HCT116 (cell line): ENCODE data around the gene FMC1. TPM values are rescaled to one million over a fixed set of nuclear protein-coding genes. Genes with fewer than 3 reads are reported as not detected.

ENCODE experiments used
- ATAC-seq: fragments of 200-7000 bp; cut with Tn5 transposase; 2 replicates; pipeline ENCODE4 v1.9.1; 2020; ENCODE audit warnings: mild to moderate bottlenecking, moderate library complexity
- BruUV-seq: library from RNA; stranded (reverse); fragments of 400-500 nt; replicated peaks from 2 replicates; lab custom pipeline; 2021; lab: Mats Ljungman, UMichigan
- CTCF ChIA-PET: fragments of 300-600 bp; sonication (Branson Sonifier 250); formaldehyde crosslinking; loops from one replicate; lab custom pipeline; 2021; ENCODE audit warnings: antibody characterized with exemption; lab: Charles Lee
- POLR2A ChIA-PET: fragments of 300-600, 350-600 bp; sonication (Branson Sonifier 250); formaldehyde crosslinking; loops from one replicate; lab custom pipeline; 2021; ENCODE audit warnings: antibody characterized with exemption; lab: Charles Lee
- RAD21 ChIA-PET, 2 experiments: fragments of 300-600 bp; sonication (Branson Sonifier 250); formaldehyde crosslinking; loops; one replicate each; lab custom pipeline; 2023; ENCODE audit warnings: low total read pairs in 2 of 2; ENCODE audit not compliant: uncharacterized antibody in 2 of 2, unreplicated experiment in 2 of 2, low non-redundant PET in 1 of 2; lab: Charles Lee
- DNase-seq: peaks from one replicate; pipeline ENCODE4 v3.0.0-alpha.2; 2010; ENCODE audit warnings: low read depth, low spot score
- H2AFZ ChIP-seq: fragments of 200-600 bp; shearing (Covaris generic), sonication (generic); 2 replicates; pipeline ENCODE4 v1.6.1; 2017; ENCODE audit warnings: low read depth, mixed run types, mixed read lengths, antibody characterized with exemption, low read length; ENCODE audit not compliant: poor library complexity, severe bottlenecking
- H3K27ac ChIP-seq: 2 replicates; pipeline ENCODE4 v1.5.1; 2012; ENCODE audit warnings: low read depth, low read length
- H3K27me3 ChIP-seq: fragments of 200-600 bp; sonication (generic); 2 replicates; pipeline ENCODE4 v1.6.1; 2016; ENCODE audit warnings: mixed run types, low read length, mixed read lengths; ENCODE audit not compliant: insufficient read depth
- H3K36me3 ChIP-seq, 2 experiments: fragments of 200-500 bp in 1 of 2; fragments of 200-600 bp in 1 of 2; sonication (Bioruptor generic) in 1 of 2; sonication (generic) in 1 of 2; 2 replicates each; pipeline versions ENCODE4 v1.5.1 to v1.6.1; 2014 to 2016; ENCODE audit warnings: low read length in 2 of 2, inconsistent platforms in 1 of 2, mixed read lengths in 1 of 2, mixed run types in 1 of 2; ENCODE audit not compliant: insufficient read depth in 2 of 2, control insufficient read depth in 1 of 2
- H3K4me1 ChIP-seq, 2 experiments: fragments of 200-600 bp in 1 of 2; sonication (generic) in 1 of 2; 2 replicates each; pipeline versions ENCODE4 v1.5.1 to v1.6.1; 2012 to 2017; ENCODE audit warnings: low read length in 2 of 2, inconsistent platforms in 1 of 2, mild to moderate bottlenecking in 1 of 2, mixed read lengths in 1 of 2, mixed run types in 1 of 2, moderate library complexity in 1 of 2; ENCODE audit not compliant: insufficient read depth in 2 of 2, control insufficient read depth in 1 of 2
- H3K4me2 ChIP-seq: fragments of 200-600 bp; sonication (generic); 2 replicates; pipeline ENCODE4 v1.6.1; 2017; ENCODE audit warnings: mixed run types, low read length, mixed read lengths
- H3K4me3 ChIP-seq, 2 experiments: fragments of 200-600 bp in 1 of 2; sonication (generic) in 1 of 2; replicated peaks in 1 of 2; 2 replicates each; pipeline ENCODE4 v1.5.1; 2011 to 2016; ENCODE audit warnings: low read length in 2 of 2, control low read depth in 1 of 2, low read depth in 1 of 2, mild to moderate bottlenecking in 1 of 2, mixed read lengths in 1 of 2, mixed run types in 1 of 2
- H3K79me2 ChIP-seq: fragments of 200-600 bp; sonication (generic); 2 replicates; pipeline ENCODE4 v1.6.1; 2017; ENCODE audit warnings: mild to moderate bottlenecking, mixed run types, low read length, moderate library complexity, mixed read lengths; ENCODE audit not compliant: insufficient read depth
- H3K9ac ChIP-seq: fragments of 200-600 bp; sonication (generic); 2 replicates; pipeline ENCODE4 v1.6.1; 2016; ENCODE audit warnings: low read length, mixed read lengths
- H3K9me2 ChIP-seq: fragments of 200-600 bp; sonication (generic), shearing (Covaris generic); 2 replicates; pipeline ENCODE4 v1.6.1; 2017; ENCODE audit warnings: mixed run types, mild to moderate bottlenecking, moderate library complexity; ENCODE audit not compliant: insufficient read depth
- H3K9me3 ChIP-seq, 2 experiments: fragments of 200-500 bp in 1 of 2; fragments of 200-600 bp in 1 of 2; sonication (Bioruptor generic) in 1 of 2; sonication (generic) in 1 of 2; 2 replicates each; pipeline ENCODE4 v1.6.1; 2014 to 2017; ENCODE audit warnings: low read length in 2 of 2, mixed read lengths in 2 of 2, inconsistent platforms in 1 of 2, low read depth in 1 of 2, mild to moderate bottlenecking in 1 of 2, mixed run types in 1 of 2, moderate library complexity in 1 of 2; ENCODE audit not compliant: control insufficient read depth in 1 of 2, insufficient read depth in 1 of 2
- H4K20me1 ChIP-seq: fragments of 200-600 bp; sonication (generic), shearing (Covaris generic); 2 replicates; pipeline ENCODE4 v1.6.1; 2017; ENCODE audit warnings: mixed run types, mild to moderate bottlenecking, moderate library complexity; ENCODE audit not compliant: insufficient read depth
- ATF3 ChIP-seq: IDR thresholded peaks from 2 replicates; pipeline ENCODE4 v1.6.1; 2012
- CBX3 ChIP-seq: IDR thresholded peaks from 2 replicates; pipeline ENCODE4 v1.6.1; 2012; ENCODE audit warnings: low read depth
- ELF1 ChIP-seq: IDR thresholded peaks from 2 replicates; pipeline ENCODE4 v1.6.1; 2012; ENCODE audit warnings: low read depth, borderline replicate concordance
- EZH2 ChIP-seq: fragments of 200-600 bp; sonication (generic); IDR thresholded peaks from 2 replicates; pipeline ENCODE4 v1.6.1; 2017; ENCODE audit warnings: antibody characterized with exemption, mixed run types
- EZH2phosphoT487 ChIP-seq: fragments of 200-600 bp; IDR thresholded peaks from 2 replicates; pipeline ENCODE4 v1.6.1; 2018; ENCODE audit warnings: antibody characterized with exemption, borderline replicate concordance
- FOSL1 ChIP-seq: IDR thresholded peaks from 2 replicates; pipeline ENCODE4 v1.6.1; 2012; ENCODE audit warnings: low read depth
- JUND ChIP-seq: IDR thresholded peaks from 2 replicates; pipeline ENCODE4 v1.6.1; 2012
- POLR2A ChIP-seq: IDR thresholded peaks from 2 replicates; pipeline ENCODE4 v1.7.0; 2011; ENCODE audit warnings: borderline replicate concordance; ENCODE audit not compliant: insufficient read depth, insufficient read length; ENCODE audit errors: extremely low read depth
- POLR2AphosphoS5 ChIP-seq: IDR thresholded peaks from 2 replicates; pipeline ENCODE4 v1.6.1; 2011; ENCODE audit warnings: mild to moderate bottlenecking, low read depth, low read length, moderate library complexity
- RAD21 ChIP-seq: IDR thresholded peaks from 2 replicates; pipeline ENCODE4 v1.6.1; 2012; ENCODE audit warnings: low read depth, mild to moderate bottlenecking
- SP1 ChIP-seq: IDR thresholded peaks from 2 replicates; pipeline ENCODE4 v1.6.1; 2012; ENCODE audit warnings: low read depth
- SRF ChIP-seq: IDR thresholded peaks from 2 replicates; pipeline ENCODE4 v1.6.1; 2012; ENCODE audit warnings: low read depth
- TCF7L2 ChIP-seq: IDR thresholded peaks from 2 replicates; pipeline ENCODE4 v1.7.0; 2011; ENCODE audit warnings: borderline replicate concordance, inconsistent platforms; ENCODE audit not compliant: insufficient read depth, insufficient read length; ENCODE audit errors: extremely low read depth
- YY1 ChIP-seq: IDR thresholded peaks from 2 replicates; pipeline ENCODE4 v1.6.1; 2011; ENCODE audit warnings: low read length, low read depth, moderate library complexity, mild to moderate bottlenecking; ENCODE audit not compliant: insufficient replicate concordance; ENCODE audit errors: extremely low read depth
- ZNF274 ChIP-seq: fragments of 200-500 bp; sonication (Bioruptor generic); IDR thresholded peaks from 2 replicates; pipeline ENCODE4 v1.6.1; 2014; ENCODE audit warnings: mild to moderate bottlenecking, low read depth, low read length, inconsistent platforms
- intact Hi-C: fragments of 100-400 bp; cut with micrococcal nuclease; formaldehyde crosslinking; loops from 2 replicates; pipeline ENCODE4 v1.10.0; 2022
- total RNA-seq: library from RNA; stranded (reverse); gene quantifications from one replicate; pipeline ENCODE4 v1.2.1, GENCODE V29; 2021; ENCODE audit not compliant: unreplicated experiment
- TF ChIP-seq, protein P1 (sequence below), 3 experiments: fragments of 200-600 bp in 1 of 3; sonication (generic) in 1 of 3; IDR thresholded peaks in 2 of 3; conservative IDR thresholded peaks in 1 of 3; 2 replicates each; pipeline ENCODE4 v1.5.1; 2012 to 2017; ENCODE audit warnings: low read depth in 2 of 3, low read length in 2 of 3, antibody characterized with exemption in 1 of 3, borderline replicate concordance in 1 of 3, control low read depth in 1 of 3, mild to moderate bottlenecking in 1 of 3, mixed read lengths in 1 of 3, mixed run types in 1 of 3, moderate library complexity in 1 of 3; ENCODE audit not compliant: insufficient read depth in 1 of 3
- TF ChIP-seq, protein P2 (sequence below): IDR thresholded peaks from 2 replicates; pipeline ENCODE4 v1.6.1; 2012; ENCODE audit warnings: low read depth

Gene FMC1
- total RNA-seq, 1 experiment from 2014 or later, result 19.4 TPM

GRCh38 chr7:139394540-139394939 is 53.4 kb downstream of the FMC1 start:
- CTCF ChIA-PET, result no interaction called here
- Histone ChIP-seq H3K4me3 (no peak overlapping the region), H3K4me2 (no peak overlapping the region), H3K27ac (no peak overlapping the region), H3K9ac (no peak overlapping the region), H3K27me3 (no peaks in the 10 kb centered on the region), H3K79me2 (peaks cover 95% of the 10 kb centered on the region), H3K9me3 (no peaks in the 10 kb centered on the region), H3K4me1 (no peaks in the 10 kb centered on the region), H4K20me1 (peaks cover 17% of the 10 kb centered on the region; the same call in 1 of the 2 replicates), H2AFZ (no peak overlapping the region), H3K36me3 (peaks cover 9 to 18% of the 10 kb centered on the region in 2 experiments; a peak in 3 of 4 replicates), H3K9me2 (no peaks in the 10 kb centered on the region)
- intact Hi-C loops, result no loop called here
- ATAC-seq (no peak), DNase-seq (no peak)
- RAD21 ChIA-PET, result no interaction called here
- POLR2A ChIA-PET, result no interaction called here
- TF ChIP-seq EZH2phosphoT487, result no peak
- TF ChIP-seq FOSL1, result no peak
- no peak for TF ChIP-seq POLR2AphosphoS5
- TF ChIP-seq, protein P1, sequence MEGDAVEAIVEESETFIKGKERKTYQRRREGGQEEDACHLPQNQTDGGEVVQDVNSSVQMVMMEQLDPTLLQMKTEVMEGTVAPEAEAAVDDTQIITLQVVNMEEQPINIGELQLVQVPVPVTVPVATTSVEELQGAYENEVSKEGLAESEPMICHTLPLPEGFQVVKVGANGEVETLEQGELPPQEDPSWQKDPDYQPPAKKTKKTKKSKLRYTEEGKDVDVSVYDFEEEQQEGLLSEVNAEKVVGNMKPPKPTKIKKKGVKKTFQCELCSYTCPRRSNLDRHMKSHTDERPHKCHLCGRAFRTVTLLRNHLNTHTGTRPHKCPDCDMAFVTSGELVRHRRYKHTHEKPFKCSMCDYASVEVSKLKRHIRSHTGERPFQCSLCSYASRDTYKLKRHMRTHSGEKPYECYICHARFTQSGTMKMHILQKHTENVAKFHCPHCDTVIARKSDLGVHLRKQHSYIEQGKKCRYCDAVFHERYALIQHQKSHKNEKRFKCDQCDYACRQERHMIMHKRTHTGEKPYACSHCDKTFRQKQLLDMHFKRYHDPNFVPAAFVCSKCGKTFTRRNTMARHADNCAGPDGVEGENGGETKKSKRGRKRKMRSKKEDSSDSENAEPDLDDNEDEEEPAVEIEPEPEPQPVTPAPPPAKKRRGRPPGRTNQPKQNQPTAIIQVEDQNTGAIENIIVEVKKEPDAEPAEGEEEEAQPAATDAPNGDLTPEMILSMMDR (IDR thresholded peaks at IDR 0.05 in 2 of 3, conservative IDR thresholded peaks at IDR 0.05 in 1 of 3; ENCODE audit: borderline replicate concordance in 1 of 3, insufficient read depth in 1 of 3, low read depth in 2 of 3, low read length in 2 of 3), result no peak
- TF ChIP-seq POLR2A, result no peak
- TF ChIP-seq ATF3, result no peak
- TF ChIP-seq CBX3, result no peak
- TF ChIP-seq JUND, result no peak
- no peak for TF ChIP-seq TCF7L2
- no peak for TF ChIP-seq EZH2
- no peak for TF ChIP-seq ELF1
- no peak for TF ChIP-seq SRF
- TF ChIP-seq YY1, result no peak
- TF ChIP-seq ZNF274, result no peak
- no peak for TF ChIP-seq RAD21
- TF ChIP-seq, protein P2, sequence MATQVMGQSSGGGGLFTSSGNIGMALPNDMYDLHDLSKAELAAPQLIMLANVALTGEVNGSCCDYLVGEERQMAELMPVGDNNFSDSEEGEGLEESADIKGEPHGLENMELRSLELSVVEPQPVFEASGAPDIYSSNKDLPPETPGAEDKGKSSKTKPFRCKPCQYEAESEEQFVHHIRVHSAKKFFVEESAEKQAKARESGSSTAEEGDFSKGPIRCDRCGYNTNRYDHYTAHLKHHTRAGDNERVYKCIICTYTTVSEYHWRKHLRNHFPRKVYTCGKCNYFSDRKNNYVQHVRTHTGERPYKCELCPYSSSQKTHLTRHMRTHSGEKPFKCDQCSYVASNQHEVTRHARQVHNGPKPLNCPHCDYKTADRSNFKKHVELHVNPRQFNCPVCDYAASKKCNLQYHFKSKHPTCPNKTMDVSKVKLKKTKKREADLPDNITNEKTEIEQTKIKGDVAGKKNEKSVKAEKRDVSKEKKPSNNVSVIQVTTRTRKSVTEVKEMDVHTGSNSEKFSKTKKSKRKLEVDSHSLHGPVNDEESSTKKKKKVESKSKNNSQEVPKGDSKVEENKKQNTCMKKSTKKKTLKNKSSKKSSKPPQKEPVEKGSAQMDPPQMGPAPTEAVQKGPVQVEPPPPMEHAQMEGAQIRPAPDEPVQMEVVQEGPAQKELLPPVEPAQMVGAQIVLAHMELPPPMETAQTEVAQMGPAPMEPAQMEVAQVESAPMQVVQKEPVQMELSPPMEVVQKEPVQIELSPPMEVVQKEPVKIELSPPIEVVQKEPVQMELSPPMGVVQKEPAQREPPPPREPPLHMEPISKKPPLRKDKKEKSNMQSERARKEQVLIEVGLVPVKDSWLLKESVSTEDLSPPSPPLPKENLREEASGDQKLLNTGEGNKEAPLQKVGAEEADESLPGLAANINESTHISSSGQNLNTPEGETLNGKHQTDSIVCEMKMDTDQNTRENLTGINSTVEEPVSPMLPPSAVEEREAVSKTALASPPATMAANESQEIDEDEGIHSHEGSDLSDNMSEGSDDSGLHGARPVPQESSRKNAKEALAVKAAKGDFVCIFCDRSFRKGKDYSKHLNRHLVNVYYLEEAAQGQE, result no peak
- no peak for TF ChIP-seq SP1
- no TSS peak for BruUV-seq
